NOMO-1 treated with dmso at 0.1 percent for 144 hours (cell line): ENCODE results near the gene ATP2A2.
"Not testable (repeated sequence)": the region's sequence is repeated elsewhere in the genome, so short reads cannot be mapped to it uniquely, and the experiment has no call there.

Source experiments
- DNase-seq: peaks from one replicate; lab custom pipeline; 2025; ENCODE audit not compliant: unreplicated experiment; lab: John Stamatoyannopoulos, UW

The ATP2A2 gene

DNA sequence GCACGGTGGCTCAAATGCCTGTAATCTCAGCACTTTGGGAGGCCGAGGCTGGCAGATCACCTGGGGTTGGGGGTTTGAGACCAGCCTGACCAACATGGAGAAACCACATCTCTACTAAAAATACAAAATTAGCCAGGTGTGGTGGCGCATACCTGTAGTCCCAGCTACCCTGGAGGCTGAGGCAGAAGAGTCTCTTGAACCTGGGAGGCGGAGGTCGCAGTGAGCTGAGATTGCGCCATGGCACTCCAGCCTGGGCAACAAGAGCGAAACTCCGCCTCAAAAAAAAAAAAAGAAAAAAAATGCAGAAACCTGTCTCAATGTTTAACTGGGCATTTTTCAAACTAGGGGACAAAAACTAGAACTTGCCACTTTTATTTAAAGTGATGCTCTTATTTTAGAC lies 59.2 kb downstream of the ATP2A2 start:
- not testable (repeated sequence) for DNase-seq

DNA sequence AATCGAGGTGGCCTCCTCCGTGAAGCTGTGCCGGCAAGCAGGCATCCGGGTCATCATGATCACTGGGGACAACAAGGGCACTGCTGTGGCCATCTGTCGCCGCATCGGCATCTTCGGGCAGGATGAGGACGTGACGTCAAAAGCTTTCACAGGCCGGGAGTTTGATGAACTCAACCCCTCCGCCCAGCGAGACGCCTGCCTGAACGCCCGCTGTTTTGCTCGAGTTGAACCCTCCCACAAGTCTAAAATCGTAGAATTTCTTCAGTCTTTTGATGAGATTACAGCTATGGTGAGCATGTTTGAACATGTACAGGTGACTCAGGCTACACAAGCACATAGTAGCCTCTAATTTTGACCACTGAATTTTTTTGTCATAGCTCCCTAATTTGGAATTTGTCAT lies 59.7 kb downstream of the ATP2A2 start:
- DNase-seq: no peak

- DNase-seq: no peak
These were observed 61.1 kb downstream of the ATP2A2 start for GRCh38 chr12:110342157-110342556.

DNA sequence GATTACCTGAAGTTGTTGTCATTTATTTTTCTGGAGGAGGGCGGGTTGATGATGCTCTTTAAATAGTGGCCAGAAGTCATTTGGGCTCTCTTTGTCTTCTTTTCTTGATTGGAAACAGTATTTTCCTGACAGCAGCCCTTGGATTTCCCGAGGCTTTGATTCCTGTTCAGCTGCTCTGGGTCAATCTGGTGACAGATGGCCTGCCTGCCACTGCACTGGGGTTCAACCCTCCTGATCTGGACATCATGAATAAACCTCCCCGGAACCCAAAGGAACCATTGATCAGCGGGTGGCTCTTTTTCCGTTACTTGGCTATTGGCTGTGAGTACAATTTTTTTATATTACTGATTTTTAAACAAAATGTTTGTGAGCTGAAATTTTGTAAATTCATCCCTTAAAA lies 62.1 kb downstream of the ATP2A2 start:
- DNase-seq: no peak

GRCh38 chr12:110343736-110344555 lies 62.9 kb downstream of the ATP2A2 start:
- no peak for DNase-seq

GRCh38 chr12:110344657-110345056 lies 63.6 kb downstream of the ATP2A2 start:
- DNase-seq: no peak

GRCh38 chr12:110345176-110345661 lies 64.2 kb downstream of the ATP2A2 start:
- DNase-seq: no peak

GRCh38 chr12:110345963-110346362 lies 64.9 kb downstream of the ATP2A2 start:
- DNase-seq: no peak

- DNase-seq: no peak
These were observed 66.7 kb downstream of the ATP2A2 start for GRCh38 chr12:110347767-110348166.

DNA sequence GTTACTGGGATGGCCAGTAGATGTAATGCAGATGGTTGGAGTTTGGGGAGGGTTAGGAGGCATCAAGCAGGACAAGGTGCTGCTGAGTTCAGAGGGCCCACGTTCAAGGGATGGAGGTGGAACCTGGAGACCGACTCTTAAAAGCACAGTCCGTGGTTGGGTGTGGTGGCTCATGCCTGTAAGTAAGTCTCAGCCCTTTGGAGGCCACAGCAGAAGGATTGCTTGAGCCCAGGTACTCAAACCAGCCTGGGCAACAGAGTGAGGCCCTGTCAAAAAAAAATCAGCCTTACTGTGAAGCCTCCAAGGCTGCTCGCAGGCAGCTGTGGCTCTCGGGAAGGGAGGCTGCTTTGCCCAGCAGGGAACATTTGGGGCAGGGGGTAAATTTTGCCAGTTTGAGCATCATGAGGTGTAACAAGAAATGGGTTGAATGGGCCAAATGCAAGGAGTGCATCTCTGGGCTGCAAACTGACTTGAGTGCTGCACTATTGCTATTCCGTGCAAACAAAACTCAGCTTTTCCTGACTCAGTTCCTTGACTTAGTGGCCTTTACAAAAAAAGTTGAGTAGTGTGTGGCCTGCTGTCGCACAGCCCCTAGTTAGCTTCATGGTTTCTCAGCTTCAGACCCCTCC lies 67.5 kb downstream of the ATP2A2 start:
- DNase-seq: no peak

DNA sequence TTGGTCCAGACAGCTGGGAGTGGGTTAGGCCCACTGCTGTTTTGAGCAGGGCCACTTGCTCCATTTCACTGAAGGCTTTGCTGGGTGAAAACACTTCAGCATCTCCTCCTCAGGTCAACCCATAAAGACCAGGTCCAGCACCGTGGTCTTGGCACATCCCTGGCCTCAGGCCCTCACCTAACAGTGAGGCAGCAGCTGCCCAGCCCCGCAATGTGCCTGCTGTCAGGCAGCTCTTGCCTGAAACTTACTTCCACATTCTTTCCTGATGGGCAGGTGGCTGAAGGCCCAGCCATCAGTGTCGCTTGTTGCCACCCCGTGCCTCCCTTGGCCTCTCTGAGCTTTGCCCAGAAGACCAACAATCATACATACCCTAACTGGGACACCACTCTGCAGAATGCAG lies 68.0 kb downstream of the ATP2A2 start:
- DNase-seq: no peak

- no peak for DNase-seq
These were observed 68.6 kb downstream of the ATP2A2 start for GRCh38 chr12:110349514-110350151.

GRCh38 chr12:110351119-110351518 lies 70.1 kb downstream of the ATP2A2 start:
- no peak for DNase-seq

GRCh38 chr12:110352401-110352800 lies 71.4 kb downstream of the ATP2A2 start:
- DNase-seq: no peak

DNA sequence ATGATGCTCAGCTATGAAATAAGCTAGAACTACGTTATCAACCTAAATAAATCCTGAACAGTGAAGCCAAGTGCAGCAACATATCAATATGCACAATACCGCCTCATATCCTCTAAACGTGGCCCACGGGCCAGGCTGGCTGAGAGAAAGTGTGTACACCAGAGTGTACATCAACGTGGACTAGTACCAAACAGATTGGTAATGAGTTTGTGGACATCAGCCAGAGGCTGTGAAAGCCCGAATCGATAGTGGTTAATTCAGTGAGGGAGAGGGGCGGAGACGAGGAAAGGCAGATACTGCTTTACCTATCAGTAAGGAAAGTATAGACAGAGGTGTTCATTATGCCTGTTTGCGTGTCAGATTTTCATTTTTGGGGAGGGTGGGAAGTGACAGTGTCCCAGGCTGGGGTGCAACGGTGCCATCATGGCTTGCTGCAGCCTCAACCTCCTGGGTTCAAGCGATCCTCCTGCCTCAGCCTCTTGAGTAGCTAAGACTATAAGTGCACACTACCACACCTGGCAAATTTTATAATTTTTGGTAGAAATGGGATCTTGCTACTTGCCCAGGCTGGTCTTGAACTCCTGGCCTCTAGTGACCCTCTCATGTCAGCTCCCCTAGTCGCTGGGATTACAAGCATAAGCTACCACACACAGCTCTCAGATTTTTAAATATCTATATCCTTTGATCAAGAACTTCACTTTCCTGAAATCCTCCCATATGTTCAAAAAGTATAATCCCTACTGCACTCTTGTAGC lies 72.3 kb downstream of the ATP2A2 start:
- DNase-seq: no peak

- DNase-seq: no peak
These were observed 73.2 kb downstream of the ATP2A2 start for GRCh38 chr12:110354172-110354780.

GRCh38 chr12:110355073-110355472 lies 74.0 kb downstream of the ATP2A2 start:
- no peak for DNase-seq

- not testable (repeated sequence) for DNase-seq
These were observed 77.5 kb downstream of the ATP2A2 start for GRCh38 chr12:110358384-110359097.

DNA sequence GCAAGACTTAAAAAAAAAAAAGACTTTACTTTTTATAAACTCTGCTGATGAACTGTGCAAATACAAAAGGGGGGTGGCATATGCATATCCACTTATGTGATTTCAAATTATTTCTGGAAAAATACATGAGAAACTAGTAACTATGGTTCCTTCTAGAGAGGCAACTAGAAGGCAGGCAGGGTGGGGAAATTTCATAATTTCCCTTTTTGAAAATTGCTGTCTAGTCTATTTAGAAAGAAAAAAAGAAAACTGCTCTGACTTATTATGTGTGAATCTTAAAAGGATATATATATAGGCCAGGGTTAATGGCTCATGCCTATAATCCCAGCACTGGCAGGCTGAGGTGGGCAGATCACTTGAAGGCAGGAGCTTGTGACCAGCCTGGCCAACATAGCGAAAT lies 80.2 kb downstream of the ATP2A2 start:
- no peak for DNase-seq
